Loucy (cell line): ENCODE measurements around the gene PRAC2.

Experiments used
- EZH2phosphoT487 ChIP-seq: fragments of 200-600 bp; IDR thresholded peaks from 2 replicates; pipeline ENCODE4 v1.6.1; 2018; ENCODE audit warnings: antibody characterized with exemption, mild to moderate bottlenecking, moderate library complexity, borderline replicate concordance
- TF ChIP-seq, protein P1 (sequence below): fragments of 200-600 bp; sonication (generic); conservative IDR thresholded peaks from 2 replicates; pipeline ENCODE4 v1.5.1; 2014; ENCODE audit warnings: mild to moderate bottlenecking, antibody characterized with exemption, low read length

DNA sequence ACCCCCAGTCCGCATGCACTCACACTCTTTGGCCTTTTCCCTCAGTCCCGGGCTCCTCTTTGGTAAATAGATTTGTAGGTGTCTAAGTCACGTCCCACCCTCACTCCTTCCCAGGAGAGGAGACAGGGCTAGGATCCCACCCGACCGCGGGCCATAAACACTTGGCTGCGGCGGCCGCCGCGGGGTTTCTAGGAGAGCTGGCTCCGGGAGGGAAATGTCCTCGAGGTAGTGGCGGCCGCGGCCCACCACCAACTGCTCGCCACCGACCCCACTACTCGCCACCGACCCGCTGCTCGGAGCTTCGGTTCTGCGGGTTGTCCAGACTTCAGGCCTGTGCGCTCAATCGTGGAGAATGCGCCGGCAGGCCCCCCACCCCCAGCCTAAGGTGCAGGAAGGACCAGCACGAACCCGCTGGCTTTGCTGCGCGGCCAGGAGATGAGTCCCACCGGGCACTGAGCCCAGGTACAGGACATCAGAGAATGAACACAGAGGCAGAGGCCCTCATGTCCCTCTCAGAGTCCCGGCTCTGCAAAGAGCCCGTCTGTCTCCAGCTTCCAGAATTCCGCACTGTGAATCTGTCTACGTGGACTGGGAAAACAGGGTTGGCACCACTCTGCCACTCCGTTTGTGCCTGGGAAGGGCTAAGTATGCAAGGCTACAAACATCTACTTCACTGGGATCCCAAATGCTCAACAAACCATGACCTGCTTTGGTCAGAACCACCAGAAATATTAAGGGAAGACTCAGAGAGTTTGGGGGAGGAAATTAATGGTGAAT, 2.5 kb downstream of the PRAC2 start:
- TF ChIP-seq, protein P1, sequence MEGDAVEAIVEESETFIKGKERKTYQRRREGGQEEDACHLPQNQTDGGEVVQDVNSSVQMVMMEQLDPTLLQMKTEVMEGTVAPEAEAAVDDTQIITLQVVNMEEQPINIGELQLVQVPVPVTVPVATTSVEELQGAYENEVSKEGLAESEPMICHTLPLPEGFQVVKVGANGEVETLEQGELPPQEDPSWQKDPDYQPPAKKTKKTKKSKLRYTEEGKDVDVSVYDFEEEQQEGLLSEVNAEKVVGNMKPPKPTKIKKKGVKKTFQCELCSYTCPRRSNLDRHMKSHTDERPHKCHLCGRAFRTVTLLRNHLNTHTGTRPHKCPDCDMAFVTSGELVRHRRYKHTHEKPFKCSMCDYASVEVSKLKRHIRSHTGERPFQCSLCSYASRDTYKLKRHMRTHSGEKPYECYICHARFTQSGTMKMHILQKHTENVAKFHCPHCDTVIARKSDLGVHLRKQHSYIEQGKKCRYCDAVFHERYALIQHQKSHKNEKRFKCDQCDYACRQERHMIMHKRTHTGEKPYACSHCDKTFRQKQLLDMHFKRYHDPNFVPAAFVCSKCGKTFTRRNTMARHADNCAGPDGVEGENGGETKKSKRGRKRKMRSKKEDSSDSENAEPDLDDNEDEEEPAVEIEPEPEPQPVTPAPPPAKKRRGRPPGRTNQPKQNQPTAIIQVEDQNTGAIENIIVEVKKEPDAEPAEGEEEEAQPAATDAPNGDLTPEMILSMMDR = no peak
- TF ChIP-seq EZH2phosphoT487 = no peak
